NCI-H187 (cell line): Measurements from ENCODE around the gene KIF13A.
"Not testable (repeated sequence)": the region's sequence is repeated elsewhere in the genome, so short reads cannot be mapped to it uniquely, and the experiment has no call there.

ENCODE experiments used
- DNase-seq, 2 experiments: peaks; one replicate each; lab custom pipeline; 2025; lab: John Stamatoyannopoulos, UW

KIF13A gene

DNA sequence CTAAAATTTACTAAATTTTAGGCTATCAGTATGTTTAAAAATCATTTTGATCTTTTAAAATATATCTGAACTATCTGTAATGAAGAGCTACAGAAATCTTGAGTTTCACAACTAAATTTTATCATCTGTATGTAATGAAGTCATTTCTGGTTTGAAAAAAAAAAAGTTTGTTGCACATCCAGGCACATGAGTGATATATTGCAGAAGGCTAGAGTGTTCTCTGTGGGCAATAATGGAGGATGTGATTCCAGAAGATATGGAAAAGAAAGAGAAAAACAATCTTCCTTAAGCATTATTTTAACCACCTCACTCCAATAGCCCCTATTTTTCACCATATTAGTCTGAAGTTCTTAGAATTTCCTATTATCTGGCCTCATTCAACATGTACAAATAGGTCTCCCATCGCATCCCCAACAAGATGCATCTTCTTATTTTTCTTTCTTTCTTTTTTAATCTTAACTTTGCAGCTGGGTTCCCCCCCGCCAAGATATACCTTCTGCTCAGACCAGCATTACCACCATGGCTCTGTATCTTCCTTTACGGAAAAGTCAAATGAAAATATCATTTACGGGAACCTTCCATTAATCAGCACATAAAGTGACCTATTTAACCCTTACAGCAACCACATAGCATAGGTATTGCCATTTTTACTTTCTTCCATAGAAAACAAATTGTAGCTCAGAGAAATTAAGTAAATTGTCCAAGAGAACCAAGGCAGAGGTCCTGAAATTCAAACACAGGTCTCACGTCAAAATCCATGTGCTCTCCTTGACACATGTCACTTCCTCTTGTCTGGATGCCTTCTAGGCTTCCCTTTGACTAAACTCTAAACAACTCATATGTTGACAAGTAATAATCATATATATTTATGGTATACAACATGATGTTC is 116.9 kb downstream of the KIF13A start:
- no peak for DNase-seq

DNA sequence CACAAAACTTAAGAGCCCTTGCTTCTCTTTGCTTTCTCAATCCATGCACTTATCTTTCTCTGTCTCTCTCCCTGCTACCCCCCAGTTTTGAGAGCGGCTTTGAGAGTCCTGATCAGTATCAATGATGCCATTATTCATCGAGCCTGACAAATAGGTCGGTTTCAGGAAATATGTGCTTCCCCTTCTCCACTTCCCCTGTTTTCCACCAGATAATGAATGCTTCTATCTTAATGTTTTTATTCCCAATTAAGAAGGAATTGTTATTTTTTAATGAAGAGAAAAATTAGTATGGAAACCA is 117.7 kb downstream of the KIF13A start:
- DNase-seq = no peak

DNA sequence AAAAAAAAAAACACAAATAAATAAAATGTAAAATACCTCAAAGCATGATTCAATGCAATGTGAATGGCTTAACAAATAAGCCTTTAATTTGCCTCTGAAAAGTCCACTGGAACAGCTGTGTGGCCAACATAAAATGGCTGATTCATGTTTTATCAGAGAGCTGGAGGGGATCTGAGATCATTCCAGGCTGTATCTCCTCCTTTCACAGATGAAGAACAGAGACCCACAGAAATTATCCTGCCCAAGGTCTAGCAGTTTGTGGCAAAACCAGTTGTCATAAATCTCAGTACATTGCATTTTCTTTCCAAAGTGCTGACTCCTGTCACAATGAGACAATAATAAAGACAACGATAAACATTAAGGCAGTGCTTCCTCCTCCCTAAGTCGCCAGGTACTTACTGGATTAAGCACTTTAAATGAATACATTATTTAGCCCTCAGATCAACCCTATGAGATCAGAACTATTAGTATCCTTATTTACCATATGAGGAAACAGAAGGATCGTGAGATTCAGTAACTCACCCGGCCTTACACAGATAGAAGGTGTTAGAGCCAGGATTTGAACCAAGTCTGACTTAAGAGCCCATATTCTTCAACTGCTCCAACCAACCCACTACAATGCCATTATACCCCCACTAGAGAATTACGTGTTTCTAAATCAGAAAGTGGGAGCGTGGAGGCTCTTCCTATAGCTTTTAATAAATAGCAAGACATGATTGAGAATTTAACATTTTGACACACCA is 118.3 kb downstream of the KIF13A start:
- no peak for DNase-seq

DNA sequence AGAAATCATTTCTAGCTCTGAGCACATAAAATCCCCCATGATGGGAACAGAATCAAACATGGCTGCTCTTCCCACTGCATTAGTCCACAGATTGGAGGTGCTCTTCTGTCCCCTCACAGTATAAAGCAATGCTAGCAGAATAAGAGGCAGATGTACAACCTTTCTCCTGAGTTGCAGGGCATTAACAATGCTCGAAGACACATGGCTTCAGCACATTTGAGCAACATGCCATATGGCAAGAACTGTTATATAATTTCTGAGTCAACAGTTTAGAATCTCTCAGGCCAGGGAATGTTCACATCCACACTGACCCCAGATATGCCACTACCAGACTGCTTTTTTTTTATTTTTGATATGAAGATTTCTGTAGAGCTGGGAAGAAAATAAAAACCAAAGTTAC is 119.6 kb downstream of the KIF13A start:
- DNase-seq = no peak

DNA sequence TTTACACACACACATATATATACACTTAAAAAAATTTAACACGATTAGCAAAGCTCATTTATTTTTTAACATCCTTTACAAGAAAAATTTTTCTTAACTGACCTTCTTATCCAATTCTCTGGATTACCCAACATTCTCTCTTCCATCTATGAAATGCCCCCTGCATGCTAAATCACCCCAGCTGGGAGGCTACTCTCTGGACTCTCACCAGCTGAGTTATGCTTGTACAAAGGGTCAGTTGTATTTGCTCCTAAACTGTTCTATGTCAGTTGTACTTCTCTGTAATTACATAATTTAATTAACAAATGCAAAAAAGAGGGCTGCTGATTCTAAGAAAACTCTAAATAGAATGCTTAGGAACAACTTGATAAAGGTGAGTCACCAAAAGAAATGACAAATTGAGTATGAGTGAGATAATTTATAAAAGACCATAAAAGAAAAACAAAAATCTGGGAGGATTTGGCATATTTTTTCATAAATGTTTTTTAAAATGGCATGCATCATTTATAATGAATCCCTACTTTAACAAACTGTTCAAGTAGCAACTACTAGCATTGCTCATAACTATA is 120.5 kb downstream of the KIF13A start:
- DNase-seq = no peak

DNA sequence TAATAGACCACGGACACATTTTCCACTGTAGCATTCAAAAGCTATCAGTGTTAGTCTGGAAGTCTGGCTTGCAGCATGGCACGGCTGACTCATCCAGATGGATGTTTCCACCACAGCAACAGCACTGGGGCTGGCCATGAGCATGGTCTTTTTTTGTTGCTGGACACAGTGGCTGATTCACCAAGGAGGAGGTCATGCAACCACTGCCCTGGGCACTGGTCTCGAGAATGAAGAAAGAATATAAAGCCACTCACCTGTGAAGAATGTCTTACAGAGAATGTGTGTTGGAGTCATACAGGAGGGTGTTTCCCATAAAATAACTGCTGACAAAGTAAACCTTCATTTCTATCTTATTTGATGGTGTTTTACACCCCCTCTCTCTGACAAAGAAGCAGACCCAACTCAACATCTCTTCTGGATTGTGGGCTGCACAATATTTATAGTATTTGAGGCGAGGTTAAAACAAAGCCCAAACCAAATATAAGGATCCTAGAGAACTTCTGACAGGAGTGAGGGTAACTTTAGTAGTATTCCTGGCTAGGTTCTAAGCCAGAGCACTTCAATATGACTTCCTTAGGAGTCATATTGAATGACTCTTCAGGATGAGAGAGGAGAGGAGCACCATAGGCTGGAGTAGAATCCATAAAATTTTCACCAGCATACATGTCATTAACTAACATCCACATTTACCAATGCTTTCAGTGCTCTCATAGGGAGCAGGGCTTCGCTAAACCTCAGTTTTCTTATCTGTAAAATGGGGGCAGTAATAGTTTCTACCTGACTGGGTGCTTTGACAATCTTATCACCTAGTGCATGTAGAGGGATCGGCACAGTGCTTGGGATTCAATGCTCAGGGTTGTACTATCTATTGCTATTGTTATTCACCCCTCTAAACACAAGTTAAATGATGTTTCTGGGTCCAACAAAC is 121.4 kb downstream of the KIF13A start:
- DNase-seq = no peak

DNA sequence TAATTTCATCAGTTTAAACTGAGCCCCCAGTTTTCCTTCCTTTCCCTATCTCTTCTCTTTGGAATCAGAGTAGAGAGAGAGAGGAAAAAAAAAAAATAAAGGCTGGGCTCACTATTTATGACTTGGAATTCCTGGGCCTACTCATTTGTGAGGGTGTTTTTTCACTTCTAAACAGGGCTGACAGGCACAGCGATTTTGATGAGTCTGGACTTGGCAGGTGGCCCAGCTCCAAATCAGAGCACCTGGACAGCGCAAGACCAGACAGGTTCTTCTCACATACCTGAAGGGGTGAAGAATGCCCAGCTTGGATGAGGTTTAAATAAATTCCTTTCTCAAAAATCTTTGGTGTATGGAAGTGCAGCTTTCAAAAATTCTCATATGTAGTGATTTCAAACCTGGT is 122.2 kb downstream of the KIF13A start:
- peak in 1 of 2 experiments; percentile 3 for DNase-seq

DNA sequence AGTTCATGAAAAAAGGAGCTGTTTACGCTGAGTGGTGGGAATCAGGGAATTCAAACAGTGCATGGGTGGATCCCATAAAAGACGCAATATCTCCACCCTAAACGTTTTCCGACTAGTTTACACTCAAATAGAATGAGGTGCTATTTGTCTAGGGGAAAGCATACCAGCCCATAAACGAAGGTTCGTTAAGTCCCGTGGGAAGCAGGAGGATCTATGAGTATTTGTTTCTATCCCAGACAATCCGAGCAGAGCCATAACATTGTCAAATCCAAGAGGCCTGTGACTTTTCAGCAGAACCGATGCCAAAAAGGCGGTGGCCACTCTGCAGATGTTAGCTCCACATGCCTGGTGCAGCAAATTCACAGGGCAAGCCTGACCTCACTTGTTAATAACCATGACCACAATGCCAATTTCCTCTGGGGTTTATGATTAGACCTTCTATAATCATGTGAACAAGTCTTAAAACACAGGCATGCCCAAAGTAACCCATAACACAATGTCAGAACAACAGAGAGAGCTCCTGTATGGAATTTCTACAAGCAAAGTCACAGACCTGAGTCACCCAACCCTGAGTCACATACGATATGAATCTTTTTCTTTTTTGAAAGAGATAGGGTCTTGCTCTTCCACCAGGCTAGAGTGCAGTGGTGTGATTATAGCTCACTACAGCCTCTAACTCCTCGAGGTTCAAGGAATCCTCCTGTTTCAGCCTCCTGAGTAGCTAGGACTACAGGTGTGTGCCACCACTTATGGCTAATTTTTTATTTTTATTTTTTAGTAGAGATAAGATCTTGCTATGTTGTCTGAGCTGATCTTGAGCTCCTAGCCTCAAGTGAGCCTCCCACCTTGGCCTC is 123.3 kb downstream of the KIF13A start:
- DNase-seq = no peak

DNA sequence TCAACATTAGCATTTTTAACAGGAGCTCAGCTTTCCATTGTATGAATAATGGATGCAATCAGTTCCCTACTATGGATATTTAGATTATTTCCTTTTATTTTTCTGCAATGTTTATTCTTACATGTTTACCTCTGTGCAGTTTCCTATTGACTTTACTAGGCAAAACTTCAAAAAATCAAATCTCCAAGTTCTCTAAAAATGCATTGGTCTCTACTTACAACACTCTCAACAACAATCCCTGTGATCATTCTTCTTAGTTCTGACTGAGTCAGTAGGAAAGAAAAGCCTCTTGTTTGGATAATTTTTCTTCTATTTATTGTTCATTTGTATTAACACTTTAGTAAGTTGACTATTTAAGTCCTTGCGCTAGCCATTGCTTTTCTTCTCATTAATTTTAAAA is 126.1 kb downstream of the KIF13A start:
- no peak for DNase-seq

DNA sequence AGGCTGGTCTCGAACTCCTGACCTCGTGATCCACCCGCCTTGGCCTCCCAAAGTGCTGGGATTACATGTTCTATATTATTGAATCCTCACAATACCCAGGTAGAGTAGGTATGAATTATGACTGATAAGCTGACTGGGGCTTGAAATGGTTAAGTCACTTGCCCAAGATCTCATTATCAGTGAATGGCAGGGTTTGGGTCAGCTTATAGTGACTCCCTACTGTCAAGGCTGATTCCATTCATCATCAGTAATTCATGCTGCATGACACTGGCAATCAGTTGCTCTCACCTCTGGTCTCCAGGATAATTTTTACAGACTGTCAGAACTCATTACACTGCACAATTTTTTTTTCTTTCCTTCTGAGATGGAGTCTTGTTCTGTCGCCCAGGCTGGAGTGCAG is 127.6 kb downstream of the KIF13A start:
- DNase-seq = no peak

DNA sequence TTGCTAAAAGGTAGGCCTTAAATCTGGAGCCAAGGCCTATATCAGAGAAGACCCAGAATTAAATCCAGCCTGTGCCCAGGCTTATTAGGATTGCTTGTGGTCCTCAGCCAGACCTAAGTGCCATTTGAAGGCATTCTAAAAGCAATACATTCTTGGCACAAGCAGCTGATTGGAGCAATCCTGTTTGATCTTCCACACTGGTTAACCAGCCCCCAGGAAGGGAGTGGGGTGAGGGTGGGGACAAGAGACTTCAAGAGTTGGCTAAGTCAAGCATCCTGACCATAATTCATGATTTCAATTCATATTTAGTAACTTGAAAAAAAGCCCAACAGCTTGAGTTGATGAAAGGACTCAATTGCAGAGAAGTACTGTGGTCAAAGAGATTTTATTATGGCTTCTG is 128.9 kb downstream of the KIF13A start:
- no peak for DNase-seq

DNA sequence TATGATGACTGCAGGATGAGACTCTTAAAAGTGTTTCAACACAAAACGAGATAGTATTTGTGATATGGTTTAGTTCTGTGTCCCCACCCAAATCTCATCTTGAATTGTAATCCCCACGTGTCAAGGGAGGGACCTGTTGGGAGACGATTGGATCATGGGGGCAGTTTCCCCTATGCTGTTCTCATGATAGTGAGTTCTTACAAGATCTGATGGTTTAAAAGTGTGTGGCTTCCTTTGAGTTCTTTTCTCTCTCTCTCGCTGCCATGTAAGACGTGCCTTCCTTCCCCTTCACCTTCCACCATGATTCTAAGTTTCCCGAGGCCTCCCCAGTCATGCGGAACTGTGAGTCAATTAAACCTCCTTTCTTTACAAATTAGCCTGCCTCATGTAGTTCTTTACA is 130.2 kb downstream of the KIF13A start:
- DNase-seq = not testable (repeated sequence)

DNA sequence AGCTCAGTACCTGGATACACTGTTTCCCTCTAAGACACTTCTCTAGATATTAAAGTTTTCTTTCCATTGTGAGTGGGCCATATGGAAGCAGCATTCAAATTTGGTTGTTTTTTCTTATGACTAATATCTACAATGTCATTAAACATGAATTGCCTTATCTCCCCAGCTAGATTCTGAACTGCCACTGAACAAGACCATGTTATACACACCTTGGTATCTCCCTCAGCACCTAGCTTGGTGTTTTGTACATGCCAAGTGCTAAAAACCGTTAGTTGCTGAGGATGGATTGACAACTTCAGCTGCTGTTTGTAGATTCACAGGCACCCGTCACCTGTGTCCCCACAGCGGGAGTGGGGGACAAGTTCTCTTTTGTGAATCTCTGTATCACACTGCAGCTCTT is 131.1 kb downstream of the KIF13A start:
- no peak for DNase-seq

DNA sequence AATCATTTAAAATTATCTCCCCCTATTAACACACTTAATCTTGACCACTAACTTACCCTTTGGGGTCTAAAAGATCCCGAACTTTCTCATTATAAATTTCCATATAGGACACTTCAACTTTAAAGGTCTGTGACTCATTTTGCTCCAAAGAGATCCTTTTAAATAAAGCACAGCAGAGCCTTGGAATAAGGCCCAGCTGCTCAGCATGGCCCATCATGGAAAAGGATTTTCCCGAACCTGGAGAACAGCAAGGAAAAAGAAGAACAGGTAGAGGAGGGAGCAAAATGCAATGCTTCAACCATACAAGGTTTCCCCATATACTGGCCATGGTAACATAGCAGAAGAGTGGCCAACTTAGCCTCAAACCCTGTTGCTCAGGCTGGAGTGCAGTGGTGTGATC is 132.1 kb downstream of the KIF13A start:
- no peak for DNase-seq

DNA sequence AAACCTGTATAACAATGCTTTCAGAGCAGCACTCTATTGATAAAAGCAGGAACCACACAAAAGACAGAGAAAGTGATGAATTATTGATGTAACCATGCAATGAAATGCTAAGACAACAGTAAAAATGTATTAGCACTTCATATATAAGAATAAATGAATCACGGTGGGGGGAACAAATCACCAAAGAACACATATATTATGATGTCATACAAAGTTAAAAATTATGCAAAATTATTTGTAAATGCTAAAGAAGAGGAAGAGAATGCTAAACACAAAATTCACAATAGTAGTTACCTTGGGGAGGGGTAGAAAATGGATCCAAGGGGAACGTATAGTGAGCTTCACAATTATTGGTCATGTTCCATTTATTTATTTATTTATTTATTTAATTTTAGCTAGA is 133.9 kb downstream of the KIF13A start:
- DNase-seq = no peak

DNA sequence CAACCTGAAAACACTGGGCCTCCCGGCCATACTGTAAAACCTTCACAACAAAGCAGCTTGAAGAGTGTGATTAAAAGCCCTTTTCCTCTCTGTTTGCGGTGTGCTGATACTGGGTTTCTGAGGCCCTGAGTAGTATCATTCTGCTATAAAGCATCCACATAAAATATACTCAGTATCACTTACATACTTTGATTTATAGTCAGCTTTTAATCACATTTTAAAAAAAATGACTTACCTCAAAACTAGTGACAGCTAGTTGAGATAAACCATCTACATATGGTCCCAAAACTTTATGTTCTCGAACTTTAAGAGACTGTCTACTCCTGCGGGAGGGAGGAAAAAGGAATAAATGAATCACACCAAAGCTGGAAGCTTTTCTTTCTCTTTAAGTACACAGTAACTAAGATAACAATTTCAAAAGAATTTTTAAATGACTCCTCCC is 135.7 kb downstream of the KIF13A start:
- DNase-seq = no peak

DNA sequence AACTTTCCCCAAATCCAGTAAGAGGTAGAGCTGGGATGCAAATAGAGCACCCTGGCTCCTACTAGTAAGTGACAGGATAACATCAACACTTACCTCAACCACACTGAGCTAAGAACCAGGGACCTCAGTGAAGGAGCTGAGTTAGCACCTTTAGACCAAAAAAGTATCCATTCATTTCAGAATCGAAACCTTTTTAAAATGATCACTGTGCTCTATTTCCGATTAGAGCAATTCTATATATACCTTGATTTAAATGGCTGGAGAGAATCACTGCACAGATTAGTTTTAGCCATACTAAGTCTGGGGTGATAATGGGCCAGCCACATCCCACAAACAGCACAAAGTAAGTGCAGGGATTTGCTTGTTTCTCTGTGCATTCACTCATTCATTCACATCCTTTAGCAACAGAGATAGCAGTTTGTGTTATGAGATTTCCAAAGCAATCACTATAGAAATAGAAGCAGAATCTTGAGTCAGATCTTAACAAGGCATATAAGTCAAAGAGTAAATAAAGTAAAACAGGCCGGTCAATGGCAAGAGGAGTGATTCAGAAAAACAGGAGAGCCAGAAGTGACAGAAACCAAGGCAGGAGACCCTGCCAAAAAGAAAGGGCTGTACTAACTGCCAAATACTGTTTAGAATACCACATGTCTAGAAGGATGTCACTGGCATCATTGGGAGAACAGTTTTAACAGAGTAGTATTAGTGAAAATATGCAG is 136.3 kb downstream of the KIF13A start:
- no peak for DNase-seq

DNA sequence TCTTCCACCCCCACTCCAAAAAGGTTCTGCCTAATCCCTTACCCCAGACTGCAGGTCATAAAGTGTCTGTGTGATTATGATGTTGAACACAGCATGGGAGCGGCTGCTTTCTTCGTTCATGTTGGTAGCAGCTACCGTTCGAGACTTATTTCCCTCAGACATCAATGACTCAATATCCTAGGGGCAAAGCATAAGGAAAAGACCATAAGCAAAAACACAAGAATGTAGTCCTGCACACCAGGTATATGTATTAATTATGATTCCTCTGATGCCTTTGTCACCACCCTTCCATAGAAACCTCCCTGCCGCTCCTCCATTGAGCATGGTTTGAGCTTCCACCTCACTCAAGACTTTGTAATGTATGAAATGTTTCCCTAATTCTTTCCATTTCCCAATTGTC is 137.2 kb downstream of the KIF13A start:
- DNase-seq = no peak

DNA sequence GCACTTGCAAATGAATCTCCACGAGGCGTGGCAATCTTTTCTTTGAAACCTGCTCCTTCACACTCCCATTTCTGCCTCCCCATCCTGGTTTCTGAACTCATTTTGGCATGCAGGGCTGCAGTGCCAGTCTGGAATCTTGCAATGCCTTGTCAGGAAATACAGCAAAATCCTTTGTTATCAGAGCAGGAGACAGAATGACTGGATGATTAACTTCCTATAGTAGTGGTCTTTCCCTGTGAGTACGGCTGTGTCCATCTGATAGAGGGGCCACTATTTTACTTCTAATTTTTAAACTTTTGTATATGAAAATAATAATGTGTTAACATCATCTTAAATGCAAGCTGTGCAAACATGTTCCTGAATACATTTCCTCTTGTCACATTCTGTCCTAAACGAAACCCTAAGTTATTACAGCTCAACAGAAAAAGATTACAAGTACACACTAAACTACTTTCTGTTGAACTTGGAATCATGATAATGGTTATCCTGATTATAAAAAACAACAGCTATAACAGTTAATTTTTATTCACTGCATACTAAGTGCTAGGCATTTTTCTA is 140.2 kb downstream of the KIF13A start:
- no peak for DNase-seq

DNA sequence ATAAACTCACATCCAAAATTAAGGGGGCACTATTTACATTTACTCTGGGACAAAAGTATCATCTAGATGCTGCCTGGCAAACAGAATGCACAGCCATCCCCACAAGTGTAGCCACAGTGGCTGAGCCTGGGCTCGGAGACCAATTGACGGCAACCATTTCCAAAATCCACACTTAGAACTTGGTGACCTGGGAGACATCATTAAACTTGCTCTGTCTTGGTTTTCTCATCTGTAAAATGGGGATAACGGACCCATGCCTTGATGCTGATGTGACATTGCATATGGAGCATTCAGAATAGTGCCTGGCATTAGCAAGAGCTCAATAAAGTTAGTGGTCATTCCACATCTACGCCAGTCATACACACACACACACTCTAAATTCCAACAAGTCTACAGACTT is 140.7 kb downstream of the KIF13A start:
- no peak for DNase-seq
